Kidney (tissue), 22 donors: Measurements from ENCODE around the gene PSG6. TPM values are rescaled to one million over a fixed set of nuclear protein-coding genes. Genes with fewer than 3 reads are reported as not detected.
"Not testable (repeated sequence)": the region's sequence is repeated elsewhere in the genome, so short reads cannot be mapped to it uniquely, and the experiment has no call there.

Experiments
- DNase-seq, 5 donors: peaks; one replicate each; pipeline ENCODE4 v3.0.0-alpha.2; 2013 to 2020
- FAIRE-seq: peaks from 2 replicates; lab custom pipeline; 2012; peaks lifted over from hg19 to GRCh38; lab: Jason Lieb, UNC
- H3K27ac ChIP-seq, 2 donors: one replicate each; pipeline ENCODE4 v1.7.0; 2013; ENCODE audit warnings: low read depth in 2 of 2, low read length in 2 of 2, inconsistent platforms in 1 of 2
- H3K27me3 ChIP-seq: one replicate; pipeline ENCODE4 v1.7.1; 2013; ENCODE audit warnings: low read length, inconsistent platforms; ENCODE audit not compliant: control insufficient read depth, insufficient read depth
- H3K36me3 ChIP-seq, 3 donors: one replicate each; pipeline versions ENCODE4 v1.7.0 to v1.7.1; 2013; ENCODE audit warnings: low read length in 3 of 3, control low read depth in 1 of 3, inconsistent platforms in 1 of 3; ENCODE audit not compliant: insufficient read depth in 3 of 3, control insufficient read depth in 2 of 3
- H3K4me1 ChIP-seq, 3 donors: one replicate each; pipeline versions ENCODE4 v1.7.0 to v1.7.1; 2013; ENCODE audit warnings: low read length in 3 of 3, inconsistent platforms in 1 of 3, low read depth in 1 of 3; ENCODE audit not compliant: control insufficient read depth in 2 of 3, insufficient read depth in 2 of 3
- H3K4me3 ChIP-seq, 3 donors: one replicate each; pipeline versions ENCODE4 v1.7.0 to v1.8.1; 2013; ENCODE audit warnings: low read length in 3 of 3, control low read depth in 1 of 3, inconsistent platforms in 1 of 3
- H3K9ac ChIP-seq, 3 donors: one replicate each; pipeline versions ENCODE4 v1.7.0 to v1.7.1; 2013; ENCODE audit warnings: low read length in 3 of 3, control low read depth in 1 of 3, inconsistent platforms in 1 of 3
- H3K9me3 ChIP-seq, 3 donors: one replicate each; pipeline versions ENCODE4 v1.7.0 to v1.7.1; 2013; ENCODE audit warnings: low read length in 3 of 3, control low read depth in 1 of 3, inconsistent platforms in 1 of 3; ENCODE audit not compliant: control insufficient read depth in 2 of 3, insufficient read depth in 1 of 3
- intact Hi-C: fragments of 100-400 bp; cut with DNase I; formaldehyde crosslinking; loops from one replicate; pipeline ENCODE4 v1.11.1; 2022
- long read RNA-seq, 10 donors: library from polyadenylated mRNA in 1 of 10; unstranded in 1 of 10; transcript quantifications; one replicate each; pipeline ENCODE4 v2.0.0 and lab custom pipeline, GENCODE V29; 2021 to 2026
- polyA plus RNA-seq: library from polyadenylated mRNA; stranded (reverse); fragments of 350-450 nt; fragmentation: Illumina TruSeq; extraction: RNeasy Lipid Tissue Mini Kit (QIAGEN cat#74804); gene quantifications from one replicate; pipeline ENCODE4 v1.2.3, GENCODE V29; 2014; ENCODE audit warnings: low read depth, low replicate concordance; ENCODE audit not compliant: insufficient read depth
- total RNA-seq: library from RNA; stranded (reverse); fragmentation: NEBNext Ultra II Directional; extraction: Animal tissue kit (Norgen Biotek cat#: 25700); gene quantifications from one replicate; pipeline ENCODE4 v1.2.1, GENCODE V29; 2021
- TF ChIP-seq, protein P1 (sequence below): IDR thresholded peaks from 3 replicates; pipeline ENCODE4 v1.5.1; 2012; ENCODE audit warnings: mild to moderate bottlenecking, moderate library complexity, borderline replicate concordance; ENCODE audit not compliant: insufficient read depth; ENCODE audit errors: extremely low read depth
- donor health status: control.
- donor health status: control.
- donor health status: control.
- donor health status: control.
- donor health status: control.
- donor health status: DM: yes; HTN: yes; CAD: no.
- donor health status: Normal renal cell carcinoma (clear cell type).

PSG6 gene
- total RNA-seq = not detected
- polyA plus RNA-seq = not detected
- long read RNA-seq, donor 1 = 0 reads
- long read RNA-seq, donor 2 = 0 reads
- long read RNA-seq, donor 3 = 0 reads
- long read RNA-seq, donor 4 = 0 reads
- long read RNA-seq, donor 5 = 0 reads
- long read RNA-seq, donor 6 = 0 reads
- long read RNA-seq, donor 7 = 0 reads
- long read RNA-seq, donor 8 = 0 reads
- long read RNA-seq, donor 9 = 0 reads
- long read RNA-seq, donor 10, partial matches to known transcripts = 0 of 2 reads
- long read RNA-seq, donor 10, other reads (novel, unspliced or antisense) = 0 of 2 reads

GRCh38 chr19:42917634-42918033 is at the start of gene PSG6:
TSS of gene PSG6 (minus strand) at chr19:42917894. CDS start at chr19:42917792, 102 bp downstream.
- FAIRE-seq, intact Hi-C loops: not testable (repeated sequence)

GRCh38 chr19:42965176-42965575 is 47.5 kb upstream of the PSG6 start:
- Histone ChIP-seq H3K4me1 (no peaks in the 10 kb centered on the region), H3K9ac (no peak overlapping the region), H3K27me3 (no peaks in the 10 kb centered on the region), H3K4me3 (no peak overlapping the region), H3K27ac (no peak overlapping the region), H3K36me3 (no peaks in the 10 kb centered on the region), H3K9me3 (no peaks in the 10 kb centered on the region)
- TF ChIP-seq, protein P1, sequence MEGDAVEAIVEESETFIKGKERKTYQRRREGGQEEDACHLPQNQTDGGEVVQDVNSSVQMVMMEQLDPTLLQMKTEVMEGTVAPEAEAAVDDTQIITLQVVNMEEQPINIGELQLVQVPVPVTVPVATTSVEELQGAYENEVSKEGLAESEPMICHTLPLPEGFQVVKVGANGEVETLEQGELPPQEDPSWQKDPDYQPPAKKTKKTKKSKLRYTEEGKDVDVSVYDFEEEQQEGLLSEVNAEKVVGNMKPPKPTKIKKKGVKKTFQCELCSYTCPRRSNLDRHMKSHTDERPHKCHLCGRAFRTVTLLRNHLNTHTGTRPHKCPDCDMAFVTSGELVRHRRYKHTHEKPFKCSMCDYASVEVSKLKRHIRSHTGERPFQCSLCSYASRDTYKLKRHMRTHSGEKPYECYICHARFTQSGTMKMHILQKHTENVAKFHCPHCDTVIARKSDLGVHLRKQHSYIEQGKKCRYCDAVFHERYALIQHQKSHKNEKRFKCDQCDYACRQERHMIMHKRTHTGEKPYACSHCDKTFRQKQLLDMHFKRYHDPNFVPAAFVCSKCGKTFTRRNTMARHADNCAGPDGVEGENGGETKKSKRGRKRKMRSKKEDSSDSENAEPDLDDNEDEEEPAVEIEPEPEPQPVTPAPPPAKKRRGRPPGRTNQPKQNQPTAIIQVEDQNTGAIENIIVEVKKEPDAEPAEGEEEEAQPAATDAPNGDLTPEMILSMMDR = no peak
- DNase-seq = no peak
- intact Hi-C loops = no loop called here
- FAIRE-seq = no peak

More at GRCh38 chr19:42917634-42918033, at the start of gene PSG6:
- H3K9ac ChIP-seq, H3K9me3 ChIP-seq, DNase-seq, H3K4me3 ChIP-seq, H3K4me1 ChIP-seq, H3K36me3 ChIP-seq, H3K27me3 ChIP-seq, H3K27ac ChIP-seq: not testable (repeated sequence)

GRCh38 chr19:42961119-42961518 is 43.4 kb upstream of the PSG6 start:
- TF ChIP-seq, protein P1 = no peak
- intact Hi-C loops = no loop called here
- Histone ChIP-seq H3K27me3 (no peaks in the 10 kb centered on the region), H3K9me3 (no peaks in the 10 kb centered on the region), H3K4me3 (no peak overlapping the region), H3K27ac (no peak overlapping the region), H3K4me1 (no peaks in the 10 kb centered on the region), H3K36me3 (no peaks in the 10 kb centered on the region), H3K9ac (no peak overlapping the region)
- DNase-seq = no peak
- FAIRE-seq = no peak

GRCh38 chr19:42952126-42952525 is 34.4 kb upstream of the PSG6 start:
- H3K9me3 ChIP-seq, H3K4me1 ChIP-seq, H3K4me3 ChIP-seq, FAIRE-seq, H3K9ac ChIP-seq, H3K27me3 ChIP-seq, H3K27ac ChIP-seq, intact Hi-C loops, H3K36me3 ChIP-seq: not testable (repeated sequence)
- DNase-seq = peak in 1 of 5 donors; percentile 7

DNA sequence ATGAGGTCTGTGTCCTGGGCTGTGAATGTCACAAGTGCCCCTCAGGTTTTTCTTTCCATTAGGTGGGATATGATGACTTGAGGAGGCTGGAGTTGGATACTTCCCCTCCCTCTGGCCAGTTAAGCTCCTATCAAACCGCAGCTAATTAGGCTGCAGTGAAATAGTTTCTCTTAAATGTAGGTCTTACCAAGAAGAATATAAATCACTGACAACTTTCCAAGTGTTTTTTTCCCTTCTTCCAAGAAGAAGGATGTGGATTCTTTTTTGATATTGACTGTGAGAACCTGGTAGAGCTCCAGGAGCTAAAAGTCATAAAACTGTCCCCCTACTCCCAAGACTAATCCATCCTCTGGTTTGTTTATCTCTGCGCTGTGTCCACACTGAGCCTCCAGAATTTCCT is 33.8 kb upstream of the PSG6 start:
- H3K27me3 ChIP-seq, H3K4me3 ChIP-seq, H3K4me1 ChIP-seq, H3K9me3 ChIP-seq, H3K27ac ChIP-seq, H3K36me3 ChIP-seq, intact Hi-C loops, H3K9ac ChIP-seq, FAIRE-seq: not testable (repeated sequence)
- peak in 2 of 5 donors; percentile 7 to 52 for DNase-seq
